Right atrium auricular region (tissue), 2 donors: Measurements from ENCODE around the gene KRT7. TPM values are rescaled to one million over a fixed set of nuclear protein-coding genes. Genes with fewer than 3 reads are reported as not detected.

Experiments used
- DNase-seq: peaks from one replicate; pipeline ENCODE4 v3.0.0-alpha.2; 2019; ENCODE audit warnings: low spot score
- H3K27ac ChIP-seq, 2 donors: fragments of 200-600 bp; sonication (generic); 1 replicate in 1 of 2; 2 replicates in 1 of 2; pipeline ENCODE4 v1.5.1; 2016 to 2019
- H3K27me3 ChIP-seq, 2 donors: fragments of 200-600 bp; sonication (generic); one replicate each; pipeline versions ENCODE4 v1.5.1 to v1.6.0; 2017 to 2019
- H3K36me3 ChIP-seq: fragments of 200-600 bp; sonication (generic); one replicate; pipeline ENCODE4 v1.5.1; 2016
- H3K4me1 ChIP-seq, 2 donors: fragments of 200-600 bp; sonication (generic); one replicate each; pipeline versions ENCODE4 v1.5.1 to v1.6.0; 2017 to 2019
- H3K4me3 ChIP-seq, 2 donors: fragments of 200-600 bp; sonication (generic); 1 replicate in 1 of 2; 2 replicates in 1 of 2; pipeline ENCODE4 v1.5.1; 2017 to 2019; ENCODE audit warnings: mild to moderate bottlenecking in 1 of 2, moderate library complexity in 1 of 2
- H3K9me3 ChIP-seq, 2 donors: fragments of 200-600 bp; sonication (generic); one replicate each; pipeline ENCODE4 v1.5.1; 2019
- CTCF ChIP-seq, 2 donors: fragments of 200-600 bp; sonication (generic); IDR thresholded peaks; one replicate each; pipeline ENCODE4 v1.5.1; 2019; ENCODE audit warnings: antibody characterized with exemption in 2 of 2
- total RNA-seq, 2 donors: library from RNA; depleted of rRNA; stranded (reverse); fragments of >200 nt; gene quantifications; one replicate each; pipeline ENCODE4 v1.1.0, GENCODE V29; 2016

KRT7 gene
- total RNA-seq, 2 donors from 2014 or later = 14.7 to 58.4 TPM

GRCh38 chr12:52261208-52261484 lies 28.1 kb downstream of the KRT7 start:
- no peaks in the 10 kb centered on the region for H3K36me3 ChIP-seq
- no peaks in the 10 kb centered on the region for H3K9me3 ChIP-seq
- peaks cover 0 to 8% of the 10 kb centered on the region in 2 donors for H3K4me1 ChIP-seq
- H3K27me3 ChIP-seq = peaks cover 0 to 14% of the 10 kb centered on the region in 2 donors
- H3K4me3 ChIP-seq = no peak overlapping the region
- no peak for DNase-seq
- H3K27ac ChIP-seq = no peak overlapping the region
- TF ChIP-seq CTCF (IDR thresholded peaks at IDR 0.05) = no peak

GRCh38 chr12:52262286-52262685 lies 29.2 kb downstream of the KRT7 start:
- Histone ChIP-seq H3K27me3 (peaks cover 0 to 8% of the 10 kb centered on the region in 2 donors), H3K4me1 (peaks cover 0 to 8% of the 10 kb centered on the region in 2 donors), H3K36me3 (no peaks in the 10 kb centered on the region), H3K27ac (no peak overlapping the region), H3K9me3 (no peaks in the 10 kb centered on the region), H3K4me3 (no peak overlapping the region)
- no peak for DNase-seq
- no peak for TF ChIP-seq CTCF (IDR thresholded peaks at IDR 0.05)

GRCh38 chr12:52263761-52264434 lies 30.9 kb downstream of the KRT7 start:
- no peak for DNase-seq
- Histone ChIP-seq H3K4me3 (no peak overlapping the region), H3K36me3 (no peaks in the 10 kb centered on the region), H3K9me3 (no peaks in the 10 kb centered on the region), H3K27me3 (no peaks in the 10 kb centered on the region), H3K27ac (no peak overlapping the region), H3K4me1 (no peaks in the 10 kb centered on the region)
- TF ChIP-seq CTCF (IDR thresholded peaks at IDR 0.05) = no peak

- Histone ChIP-seq H3K9me3 (no peaks in the 10 kb centered on the region), H3K36me3 (no peaks in the 10 kb centered on the region), H3K4me3 (no peak overlapping the region), H3K4me1 (no peaks in the 10 kb centered on the region), H3K27me3 (no peaks in the 10 kb centered on the region), H3K27ac (no peak overlapping the region)
- no peak for TF ChIP-seq CTCF (IDR thresholded peaks at IDR 0.05)
- DNase-seq = no peak
These were observed 31.4 kb downstream of the KRT7 start for GRCh38 chr12:52264435-52264825.

GRCh38 chr12:52266514-52266913 lies 33.5 kb downstream of the KRT7 start:
- Histone ChIP-seq H3K36me3 (no peaks in the 10 kb centered on the region), H3K9me3 (no peaks in the 10 kb centered on the region), H3K27ac (no peak overlapping the region), H3K4me3 (no peak overlapping the region), H3K27me3 (no peaks in the 10 kb centered on the region), H3K4me1 (no peaks in the 10 kb centered on the region)
- DNase-seq = no peak
- TF ChIP-seq CTCF (IDR thresholded peaks at IDR 0.05) = no peak

GRCh38 chr12:52267266-52267665 lies 34.2 kb downstream of the KRT7 start:
- Histone ChIP-seq H3K9me3 (no peaks in the 10 kb centered on the region), H3K4me3 (no peak overlapping the region), H3K27ac (no peak overlapping the region), H3K27me3 (no peaks in the 10 kb centered on the region), H3K4me1 (no peaks in the 10 kb centered on the region), H3K36me3 (no peaks in the 10 kb centered on the region)
- no peak for TF ChIP-seq CTCF (IDR thresholded peaks at IDR 0.05)
- no peak for DNase-seq
